HG02678 (cell line): ENCODE data around the gene MAPK14.
"Not testable (repeated sequence)": the region's sequence is repeated elsewhere in the genome, so short reads cannot be mapped to it uniquely, and the experiment has no call there.

Experiments used
- ATAC-seq: cut with Tn5 transposase; IDR thresholded peaks from one replicate; pipeline ENCODE4 v1.9.1; 2021; ENCODE audit warnings: mild to moderate bottlenecking, moderate library complexity; ENCODE audit not compliant: unreplicated experiment

MAPK14 gene

GRCh38 chr6:36027501-36028087 lies at the start of gene MAPK14:
MAPK14 (plus strand) TSS chr6:36027808; CDS start chr6:36028158, 350 bp downstream.
- ATAC-seq = peak; percentile 87

GRCh38 chr6:35980126-35980525 lies 47.5 kb upstream of the MAPK14 start:
- ATAC-seq = not testable (repeated sequence)

DNA sequence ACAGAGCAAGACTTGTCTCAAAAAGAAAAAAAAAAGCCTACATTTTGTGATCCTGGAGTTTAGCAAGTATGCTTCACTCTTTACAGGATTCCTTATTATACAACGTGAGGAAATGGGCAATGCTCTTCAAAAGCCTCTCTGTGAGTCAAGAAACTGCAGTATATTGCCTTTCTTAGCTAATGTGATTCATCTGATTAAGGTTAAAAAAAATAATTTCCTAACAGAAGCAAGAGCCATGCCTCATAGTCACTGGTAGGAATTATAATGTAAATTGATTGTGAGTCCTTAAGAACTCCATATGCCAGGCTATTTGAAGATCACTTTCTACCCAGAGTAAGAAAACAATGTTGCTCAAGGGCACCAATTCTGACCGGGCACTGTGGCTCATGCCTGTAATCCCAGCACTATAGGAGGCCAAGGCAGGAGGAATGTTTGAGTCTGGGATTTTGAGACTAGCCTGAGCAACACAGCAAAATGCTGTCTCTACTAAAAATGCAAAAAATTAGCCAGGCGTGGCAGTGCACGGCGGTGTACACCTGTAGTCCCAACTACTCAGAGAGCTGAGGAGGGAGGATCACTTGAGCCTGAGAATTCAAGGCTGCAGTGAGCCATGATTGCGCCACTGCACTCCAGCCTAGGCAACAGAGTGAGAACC lies 46.5 kb upstream of the MAPK14 start:
- ATAC-seq = no peak

GRCh38 chr6:35984701-35985100 lies 42.9 kb upstream of the MAPK14 start:
- no peak for ATAC-seq

GRCh38 chr6:35988047-35988446 lies 39.6 kb upstream of the MAPK14 start:
- ATAC-seq = not testable (repeated sequence)

DNA sequence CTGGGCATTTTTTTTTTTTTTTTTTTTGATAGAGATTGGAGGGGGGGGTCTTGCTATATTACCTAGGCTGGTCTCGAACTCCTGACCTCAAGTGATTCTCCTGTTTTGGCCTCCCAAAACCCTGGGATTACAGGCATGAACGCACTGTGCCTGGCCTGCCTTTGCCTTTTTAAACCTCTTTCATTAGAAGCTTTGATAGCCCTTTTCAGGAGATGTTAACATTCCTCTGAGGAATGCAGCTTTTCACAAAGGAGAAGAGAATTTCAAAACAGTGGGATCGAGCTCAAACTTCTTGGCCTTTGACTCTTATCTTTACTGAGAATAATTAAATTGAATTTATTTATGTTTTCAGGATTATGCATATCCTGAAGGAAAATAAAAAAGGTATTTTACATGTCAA lies 34.5 kb upstream of the MAPK14 start:
- ATAC-seq = no peak

DNA sequence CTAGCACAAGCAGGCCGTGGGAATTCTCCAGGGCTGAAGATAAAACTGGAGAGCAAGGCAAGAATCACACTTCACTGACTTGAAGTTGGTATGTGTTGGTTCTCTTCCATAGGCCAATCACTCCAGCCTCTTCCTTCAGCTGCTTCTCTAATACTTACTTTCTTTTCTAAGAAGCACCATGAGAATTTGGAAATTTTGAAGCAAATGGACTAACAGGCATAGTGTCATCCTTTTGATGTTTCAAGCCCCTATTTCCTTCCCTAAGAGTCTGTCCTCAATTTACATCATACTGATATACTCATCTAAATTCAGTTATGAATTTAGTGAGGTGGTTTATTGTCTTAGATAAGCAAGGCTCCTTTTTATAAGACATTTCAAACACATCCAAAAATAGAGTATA lies 27.2 kb upstream of the MAPK14 start:
- no peak for ATAC-seq

DNA sequence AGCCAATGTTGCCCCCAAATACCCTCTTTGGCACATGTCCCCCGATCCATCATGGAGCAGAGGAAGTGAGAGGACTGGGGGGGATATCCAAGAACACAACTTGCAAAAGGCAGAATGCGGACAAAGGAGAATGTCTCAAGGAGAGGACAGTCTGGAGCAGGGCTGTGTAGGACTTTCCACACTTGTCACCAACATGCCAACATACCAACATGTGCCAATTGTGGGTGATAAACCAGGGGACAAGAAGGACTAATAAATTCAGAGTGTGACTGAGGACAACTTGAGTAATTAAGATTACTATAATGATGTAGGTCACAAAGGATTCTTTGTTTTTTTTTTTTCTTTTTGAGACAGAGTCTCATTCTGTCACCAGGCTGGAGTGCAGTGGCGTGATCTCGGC lies 11.9 kb upstream of the MAPK14 start:
- ATAC-seq = no peak

DNA sequence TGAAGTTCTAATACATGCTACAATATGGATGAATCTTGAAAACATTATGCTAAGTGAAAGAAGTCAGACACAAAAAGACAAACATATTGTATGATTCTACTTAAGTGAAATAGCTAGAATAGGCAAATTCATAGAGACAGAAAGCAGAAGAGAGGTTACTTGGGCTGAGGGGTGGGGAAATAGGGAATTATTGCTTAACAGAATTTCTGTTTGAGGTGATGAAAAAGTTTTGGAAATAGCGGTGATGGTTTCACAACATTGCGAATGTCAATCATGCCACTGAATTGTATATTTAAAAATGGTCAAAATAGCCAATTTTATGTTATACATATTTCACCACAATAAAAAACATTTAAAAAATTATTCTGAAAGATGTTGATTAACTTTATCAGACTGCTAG lies 9.3 kb upstream of the MAPK14 start:
- no peak for ATAC-seq

GRCh38 chr6:36019167-36019566 lies 8.4 kb upstream of the MAPK14 start:
- no peak for ATAC-seq

- no peak for ATAC-seq
Observed at GRCh38 chr6:36020154-36020553, 7.5 kb upstream of the MAPK14 start.

DNA sequence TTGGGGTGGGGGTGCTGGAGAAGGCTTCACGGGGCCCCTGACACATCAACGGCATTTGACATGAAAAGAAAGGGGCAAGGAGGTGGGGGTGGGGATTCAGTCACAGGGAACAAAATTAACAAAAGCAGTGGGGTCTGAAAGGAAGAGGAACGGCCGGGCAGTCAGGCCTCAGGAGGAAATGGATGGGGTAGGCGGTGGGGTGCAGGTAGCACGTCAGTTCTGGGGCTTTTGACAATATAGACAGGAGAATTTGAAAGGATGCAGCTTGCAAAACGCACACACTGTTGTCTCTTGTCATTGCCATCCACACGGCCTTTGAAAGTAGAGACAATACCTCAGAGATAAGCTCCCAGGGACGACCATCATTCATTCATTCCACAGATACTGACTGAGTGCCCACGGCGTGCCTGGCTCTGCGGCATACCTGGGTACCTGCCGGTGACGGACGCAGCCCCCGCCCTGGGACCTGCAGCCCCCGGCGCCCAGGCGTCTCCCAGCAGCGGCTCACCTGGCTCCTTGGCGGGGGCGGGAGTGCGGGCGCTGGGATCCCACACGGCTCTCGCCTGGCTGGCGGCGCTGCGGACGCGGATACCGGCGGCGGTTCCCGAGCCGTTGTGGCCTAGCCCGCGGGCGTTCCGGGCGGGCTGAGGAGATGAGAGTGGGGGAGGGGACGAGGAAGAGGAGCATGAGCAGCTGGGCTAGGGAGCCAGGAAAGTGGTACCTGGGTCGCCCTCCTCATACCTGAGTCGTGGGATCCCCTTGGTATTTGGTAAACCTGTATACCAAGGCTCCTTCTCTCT lies 3.4 kb upstream of the MAPK14 start, which contains the start of gene SLC26A8:
SLC26A8 (minus strand) TSS at position 646 of the 800 bp plus-strand sequence. CDS start 4,934 bp downstream, outside the sequence.
- no peak for ATAC-seq

DNA sequence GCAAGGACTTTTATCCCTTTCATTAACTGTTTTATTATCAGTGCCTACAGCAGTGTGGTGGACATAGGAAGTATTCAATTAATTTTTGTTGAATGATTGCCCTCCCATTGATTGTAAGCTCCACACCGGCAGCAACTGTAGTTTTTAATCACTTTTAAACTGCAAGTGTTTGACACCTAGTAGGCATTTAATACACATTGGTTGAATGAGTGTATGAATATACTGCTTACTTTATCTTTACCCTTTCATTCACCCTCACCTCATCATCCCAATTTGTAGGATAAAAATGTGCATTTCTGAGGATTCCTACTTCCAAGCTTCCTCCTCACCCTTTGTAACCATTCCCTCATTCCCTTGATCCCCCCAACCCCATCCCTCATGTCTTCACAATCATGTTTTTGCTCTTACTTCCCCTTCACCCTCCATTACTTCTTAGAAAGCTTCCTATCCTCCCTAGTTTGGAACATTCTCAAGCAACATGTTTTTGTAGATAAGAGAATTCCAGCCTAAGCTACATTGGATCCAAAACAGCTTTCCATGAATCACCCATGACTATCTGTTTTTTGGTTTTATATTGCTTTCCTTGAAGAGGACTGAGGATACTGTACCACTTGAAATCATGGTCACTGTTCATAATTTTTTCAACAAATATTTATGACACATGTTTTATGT lies 2.2 kb upstream of the MAPK14 start:
- no peak for ATAC-seq

DNA sequence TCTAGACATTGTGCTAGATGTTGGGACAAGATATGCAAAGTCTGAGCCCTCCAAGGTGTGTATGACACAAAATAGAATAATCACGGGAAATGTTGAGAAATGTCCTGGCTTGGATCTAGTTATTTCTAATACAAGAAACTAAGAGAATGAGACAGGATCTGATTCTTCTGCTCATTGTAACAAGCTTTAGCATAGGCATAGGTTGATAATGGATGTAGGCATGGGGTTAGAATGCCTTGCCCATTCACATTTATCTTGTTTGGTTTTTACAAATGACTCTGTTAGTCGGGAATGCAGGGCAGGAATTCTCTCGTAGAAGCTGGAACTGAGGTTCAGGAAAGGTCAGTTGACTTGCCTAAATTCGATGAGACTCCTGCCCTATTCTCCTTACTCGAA lies 1.7 kb upstream of the MAPK14 start:
- ATAC-seq = no peak

GRCh38 chr6:36028088-36028876 lies 674 bp downstream of the MAPK14 start:
- ATAC-seq = peak; percentile 20

DNA sequence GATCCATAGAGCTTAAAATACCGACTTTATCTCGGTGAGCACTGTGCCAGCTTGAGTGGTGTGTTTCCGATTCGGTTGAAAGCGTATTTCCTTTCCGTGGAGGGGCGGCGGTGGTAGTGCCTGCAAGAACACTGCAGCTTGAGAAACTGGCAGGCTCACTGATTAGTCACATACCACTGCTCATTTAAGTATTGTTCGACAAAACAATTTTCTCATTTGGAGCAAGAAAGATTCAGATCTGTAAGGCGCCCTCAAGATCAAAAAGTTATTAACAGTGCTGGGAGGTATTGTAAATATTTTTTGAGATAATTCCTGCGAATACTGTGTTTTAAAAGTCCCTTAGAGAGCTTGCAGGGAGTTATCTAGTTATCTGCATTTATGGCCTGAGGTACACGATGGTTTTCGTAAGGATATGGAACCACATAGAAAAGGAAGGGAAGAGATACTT lies 1.3 kb downstream of the MAPK14 start:
- no peak for ATAC-seq

DNA sequence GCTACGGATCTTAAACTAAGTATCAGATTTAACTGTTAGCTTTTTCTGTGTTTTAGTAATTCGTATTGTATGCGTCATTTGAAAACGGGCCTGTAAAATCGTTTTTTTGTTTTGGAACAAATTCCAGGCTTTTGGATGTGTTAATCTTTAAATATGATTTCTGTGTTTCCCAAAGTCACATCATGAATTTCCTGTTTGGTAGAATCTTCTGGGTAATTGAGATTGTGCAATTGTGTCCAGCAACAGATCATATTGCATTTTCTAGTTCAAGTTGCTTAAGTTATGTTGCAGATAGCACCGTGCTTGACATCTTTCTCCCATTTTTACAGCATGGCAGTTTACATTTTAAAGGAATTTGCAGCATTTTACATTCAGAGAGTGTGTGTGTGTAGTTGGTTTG lies 1.9 kb downstream of the MAPK14 start:
- no peak for ATAC-seq

GRCh38 chr6:36032261-36032660 lies 4.7 kb downstream of the MAPK14 start:
- ATAC-seq = no peak

GRCh38 chr6:36033144-36033543 lies 5.5 kb downstream of the MAPK14 start:
- not testable (repeated sequence) for ATAC-seq

DNA sequence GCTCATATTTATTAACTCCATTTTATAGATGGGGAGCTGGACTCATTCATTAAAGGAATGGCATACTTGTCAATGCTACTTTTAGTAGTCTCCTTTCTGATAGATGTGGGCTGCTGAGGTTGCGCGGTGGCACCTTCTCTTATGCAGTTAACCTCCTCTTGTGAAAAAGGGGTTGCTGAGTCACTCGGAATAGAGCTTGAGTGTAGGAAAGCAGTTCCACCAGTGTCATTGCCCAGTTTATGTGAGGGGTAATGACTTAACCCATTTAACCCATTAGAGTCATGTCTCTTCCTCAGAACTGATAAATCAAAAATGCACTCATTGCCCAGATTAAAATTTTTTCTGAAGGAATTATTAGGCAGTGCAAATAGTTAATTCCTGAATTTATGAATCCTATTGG lies 6.3 kb downstream of the MAPK14 start:
- ATAC-seq = no peak
